Measurements from ENCODE around the gene TBC1D2. TPM values are rescaled to one million over a fixed set of nuclear protein-coding genes. Genes with fewer than 3 reads are reported as not detected.

Gene TBC1D2
- total and polyA plus RNA-seq, 2 of the 13 experiments (the other 11 are each of a cell fraction or from before 2014, with no cell fraction given): 2.0 to 2.8 TPM

- ChIA-PET CTCF (ENCODE audit: low intra/inter-chr PET ratio, low total read pairs) (no interaction called here), POLR2A (interaction anchor here (0.9 to 1.9 kb wide), 7 partner anchors 8 to 124 kb away, joined by 3 to 16 read pairs (median 3); partner anchors contain the start of genes CORO2A and TRIM14)
- peak; percentile 44 for DNase-seq (ENCODE audit: low spot score)
- Histone ChIP-seq H4K20me1 (ENCODE audit: insufficient read depth, low read length) (no peaks in the 10 kb centered on the region), H3K79me2 (ENCODE audit: insufficient read depth, low read length) (peaks cover 61% of the 10 kb centered on the region), H3K4me3 (replicated peaks in 1 of 3; ENCODE audit: insufficient read depth in 1 of 3, low read depth in 2 of 3, low read length in 3 of 3) (peak overlapping the region in 1 of 3 experiments; percentile 48; a peak in 2 of 6 replicates), H3K27me3 (ENCODE audit: control insufficient read depth in 1 of 2, insufficient read depth in 2 of 2, low read length in 2 of 2) (no peaks in the 10 kb centered on the region), H2AFZ (ENCODE audit: low read length) (no peak overlapping the region), H3K27ac (ENCODE audit: extremely low read length, insufficient read depth, low read length) (peak overlapping the region; percentile 89), H3K9me3 (ENCODE audit: low read length) (no peaks in the 10 kb centered on the region), H3K36me3 (replicated peaks in 1 of 2; ENCODE audit: control insufficient read depth in 1 of 2, insufficient read depth in 2 of 2, low read length in 2 of 2) (peaks cover 0 to 1% of the 10 kb centered on the region in 2 experiments; a peak in 1 of 5 replicates), H3K4me2 (ENCODE audit: low read depth, low read length) (peak overlapping the region; percentile 73), H3K9ac (ENCODE audit: insufficient read depth, low read depth, low read length) (peak overlapping the region; percentile 61), H3K4me1 (ENCODE audit: insufficient read depth, low read length) (peaks cover 57% of the 10 kb centered on the region)
- WGBS (ENCODE audit: low lambda C conversion rate): 7% methylated on average over 5 of the region's 9 CpGs
- intact Hi-C loops (cut with micrococcal nuclease; ENCODE audit: unreplicated experiment): no loop called here
- no TSS peak for BruUV-seq (replicated peaks)
- FAIRE-seq: peak; percentile 77
- in situ Hi-C loops (cut with HindIII; ENCODE audit: extremely low pct_ligation_motif_present, low pct_unique_long_range_greater_than_20kb): no loop called here
- peak; percentile 72 for ATAC-seq
- TF ChIP-seq EEA1 (CRISPR knock-in tag; IDR thresholded peaks at IDR 0.05; ENCODE audit: borderline replicate concordance) (no peak), ZFP36 (IDR thresholded peaks at IDR 0.05; ENCODE audit: borderline replicate concordance, low read depth, low read length, partially characterized antibody) (no peak), ZBTB38 (CRISPR knock-in tag; IDR thresholded peaks at IDR 0.05) (no peak), ZFX (CRISPR knock-in tag; IDR thresholded peaks at IDR 0.05; ENCODE audit: low read depth) (peak; percentile 77), ZEB1 (IDR thresholded peaks at IDR 0.05; ENCODE audit: insufficient replicate concordance, low read depth) (no peak), MED13 (CRISPR knock-in tag; IDR thresholded peaks at IDR 0.05) (no peak), SUZ12 (IDR thresholded peaks at IDR 0.05; ENCODE audit: low read depth, low read length) (no peak), HOXD1 (CRISPR knock-in tag; IDR thresholded peaks at IDR 0.05) (no peak), EED (CRISPR knock-in tag; IDR thresholded peaks at IDR 0.05) (no peak), TARDBP (CRISPR knock-in tag; IDR thresholded peaks at IDR 0.05) (0 out of 2 replicates have a peak, but pooled peaks have one; percentile 22), NAIF1 (CRISPR knock-in tag; IDR thresholded peaks at IDR 0.05; ENCODE audit: borderline replicate concordance) (no peak), YY1 (IDR thresholded peaks at IDR 0.05; ENCODE audit: insufficient read depth, insufficient replicate concordance, low read depth, low read length) (no peak), ZNF142 (CRISPR knock-in tag; IDR thresholded peaks at IDR 0.05) (no peak), MAF1 (CRISPR knock-in tag; IDR thresholded peaks at IDR 0.05; ENCODE audit: borderline replicate concordance) (no peak), MIER2 (CRISPR knock-in tag; IDR thresholded peaks at IDR 0.05) (no peak), ZSCAN31 (CRISPR knock-in tag; IDR thresholded peaks at IDR 0.05; ENCODE audit: low read depth) (0 out of 2 replicates have a peak, but pooled peaks have one; percentile 55), PRMT3 (CRISPR knock-in tag; IDR thresholded peaks at IDR 0.05; ENCODE audit: borderline replicate concordance, low read depth) (no peak), ZFP36L1 (CRISPR knock-in tag; IDR thresholded peaks at IDR 0.05) (no peak)
Measured at GRCh38 chr9:98182889-98183599, 72.4 kb downstream of the TBC1D2 start.

Measured in HepG2 (cell line).